B cell (primary cell): ENCODE data around the gene RBM38. TPM values are rescaled to one million over a fixed set of nuclear protein-coding genes. Genes with fewer than 3 reads are reported as not detected.

Source experiments
- ATAC-seq: fragments of 200-7000 bp; cut with Tn5 transposase; one replicate; pipeline ENCODE4 v1.10.0; 2021; ENCODE audit warnings: low read depth, mild to moderate bottlenecking, moderate number of reproducible peaks, moderate library complexity
- CTCF ChIA-PET: fragments of 350-600 bp; sonication (Branson Sonifier 250); formaldehyde crosslinking; loops from one replicate; lab custom pipeline; 2021; ENCODE audit warnings: antibody characterized with exemption, inconsistent platforms; lab: Charles Lee
- POLR2A ChIA-PET: fragments of 350-600 bp; sonication (Branson Sonifier 250); formaldehyde crosslinking; loops from one replicate; lab custom pipeline; 2021; ENCODE audit warnings: antibody characterized with exemption; lab: Charles Lee
- DNase-seq: peaks from one replicate; pipeline ENCODE4 v3.0.0; 2013
- H2AFZ ChIP-seq: 2 replicates; pipeline ENCODE4 v1.6.1; 2012; ENCODE audit warnings: mild to moderate bottlenecking, low read depth, low read length; ENCODE audit not compliant: insufficient read depth, poor library complexity, severe bottlenecking
- H3K27ac ChIP-seq, 2 donors: 1 replicate in 1 of 2; 2 replicates in 1 of 2; pipeline ENCODE4 v1.5.1; 2012 to 2013; ENCODE audit warnings: low read length in 2 of 2, mild to moderate bottlenecking in 2 of 2, moderate library complexity in 1 of 2
- H3K27me3 ChIP-seq, 4 experiments: fragments of 200-600 bp in 1 of 4; sonication (generic) in 1 of 4; replicated peaks in 1 of 4; 1 replicate in 2 of 4; 2 replicates in 2 of 4; pipeline versions ENCODE4 v1.6.1 to v1.7.0; 2013 to 2016; ENCODE audit warnings: low read length in 3 of 4, mild to moderate bottlenecking in 2 of 4, mixed read lengths in 1 of 4, moderate library complexity in 1 of 4; ENCODE audit not compliant: insufficient read depth in 4 of 4, control insufficient read depth in 3 of 4; ENCODE audit errors: control extremely low read depth in 1 of 4
- H3K36me3 ChIP-seq, 2 experiments: replicated peaks in 1 of 2; 1 replicate in 1 of 2; 2 replicates in 1 of 2; pipeline versions ENCODE4 v1.6.1 to v1.7.1; 2013; ENCODE audit warnings: low read length in 1 of 2; ENCODE audit not compliant: insufficient read depth in 2 of 2, control insufficient read depth in 1 of 2; ENCODE audit errors: control extremely low read depth in 1 of 2, extremely low read depth in 1 of 2
- H3K4me1 ChIP-seq, 2 donors: fragments of 200-600 bp in 1 of 2; sonication (generic) in 1 of 2; 1 replicate in 1 of 2; 2 replicates in 1 of 2; pipeline versions ENCODE4 v1.5.1 to v1.6.1; 2013 to 2017; ENCODE audit warnings: low read length in 2 of 2; ENCODE audit not compliant: control insufficient read depth in 2 of 2, insufficient read depth in 2 of 2
- H3K4me2 ChIP-seq: replicated peaks from 2 replicates; pipeline ENCODE3; 2012; ENCODE audit warnings: mild to moderate bottlenecking, low read depth, low read length; ENCODE audit not compliant: poor library complexity, severe bottlenecking
- H3K4me3 ChIP-seq, 5 experiments: fragments of 200-600 bp in 1 of 5; sonication (generic) in 1 of 5; 1 replicate in 3 of 5; 2 replicates in 2 of 5; pipeline versions ENCODE4 v1.5.1 to v1.7.0; 2011 to 2016; ENCODE audit warnings: low read length in 4 of 5, mild to moderate bottlenecking in 4 of 5, low read depth in 2 of 5, control low read depth in 1 of 5, moderate library complexity in 1 of 5; ENCODE audit not compliant: insufficient read depth in 1 of 5; ENCODE audit errors: control extremely low read depth in 1 of 5, extremely low read depth in 1 of 5
- H3K79me2 ChIP-seq: fragments of 200-600 bp; sonication (generic); one replicate; pipeline ENCODE4 v1.6.0; 2016; ENCODE audit warnings: low read length; ENCODE audit not compliant: control insufficient read depth, insufficient read depth
- H3K9ac ChIP-seq: fragments of 200-600 bp; sonication (generic); 2 replicates; pipeline ENCODE4 v1.6.1; 2017; ENCODE audit warnings: mild to moderate bottlenecking, low read length, moderate library complexity
- H3K9me3 ChIP-seq, 3 donors: one replicate each; pipeline versions ENCODE4 v1.6.1 to v1.7.1; 2013; ENCODE audit warnings: low read length in 2 of 3; ENCODE audit not compliant: control insufficient read depth in 2 of 3, insufficient read depth in 1 of 3; ENCODE audit errors: control extremely low read depth in 1 of 3
- H4K20me1 ChIP-seq: 2 replicates; pipeline ENCODE4 v1.6.0; 2012; ENCODE audit warnings: mild to moderate bottlenecking, low read length; ENCODE audit not compliant: insufficient read depth, control insufficient read depth, poor library complexity, severe bottlenecking
- H3K27ac Mint-ChIP-seq: one replicate; pipeline ENCODE4 v1.8.0; 2021; ENCODE audit warnings: mixed read lengths
- H3K27me3 Mint-ChIP-seq: one replicate; pipeline ENCODE4 v1.8.0; 2021; ENCODE audit warnings: mixed read lengths
- H3K4me1 Mint-ChIP-seq: one replicate; pipeline ENCODE4 v1.8.0; 2021; ENCODE audit warnings: mixed read lengths
- H3K4me3 Mint-ChIP-seq: one replicate; pipeline ENCODE4 v1.8.0; 2021; ENCODE audit warnings: mixed read lengths
- H3K9me3 Mint-ChIP-seq: one replicate; pipeline ENCODE4 v1.8.0; 2022; ENCODE audit warnings: mixed read lengths; ENCODE audit not compliant: insufficient read depth
- CTCF ChIP-seq: fragments of 200-600 bp; IDR thresholded peaks from one replicate; pipeline ENCODE4 v1.8.0; 2022; ENCODE audit warnings: antibody characterized with exemption, mild to moderate bottlenecking
- EZH2 ChIP-seq: IDR thresholded peaks from 2 replicates; pipeline ENCODE4 v1.6.1; 2012; ENCODE audit warnings: borderline replicate concordance, low read depth, mild to moderate bottlenecking, moderate library complexity, low read length; ENCODE audit not compliant: insufficient read depth, poor library complexity, severe bottlenecking
- WGBS: methylation state at CpG from one replicate; pipeline ENCODE4 v1.1.5; 2013; ENCODE audit warnings: missing lambda C conversion rate; ENCODE audit not compliant: insufficient coverage; 5-methylcytosine and 5-hydroxymethylcytosine counted together
- intact Hi-C: fragments of 100-400 bp; cut with micrococcal nuclease; formaldehyde crosslinking; loops from one replicate; pipeline ENCODE4 v1.10.0; 2022
- polyA plus RNA-seq: library from polyadenylated mRNA; depleted of rRNA; stranded (reverse); fragments of >200 nt; gene quantifications from 2 replicates; pipeline ENCODE4 v1.2.3, GENCODE V29; 2012
- total RNA-seq, 2 donors: library from RNA; stranded (reverse); fragments of 120-200 nt in 1 of 2; gene quantifications; 1 replicate in 1 of 2; 2 replicates in 1 of 2; pipeline versions ENCODE4 v1.2.3 to v1.2.4, GENCODE V29; 2013 to 2022

RBM38 gene
- total and polyA plus RNA-seq, 2 donors (not counting 1 experiment from before 2014, with no cell fraction given): 198 to 225 TPM

GRCh38 chr20:57412347-57413029 is 21.3 kb downstream of the RBM38 start:
- Histone ChIP-seq H3K4me2 (no peak overlapping the region), H3K79me2 (peaks cover 7% of the 10 kb centered on the region), H3K36me3 (peaks cover 0 to 34% of the 10 kb centered on the region in 2 experiments), H3K27me3 (no peaks in the 10 kb centered on the region), H2AFZ (no peak overlapping the region), H4K20me1 (peaks cover 34% of the 10 kb centered on the region), H3K9me3 (no peaks in the 10 kb centered on the region), H3K9ac (no peak overlapping the region), H3K4me1 (peaks cover 0 to 8% of the 10 kb centered on the region in 2 donors), H3K4me3 (no peak overlapping the region), H3K27ac (no peak overlapping the region)
- Mint-ChIP-seq H3K4me3 (no peak overlapping the region), H3K4me1 (peaks cover 37% of the 10 kb centered on the region), H3K9me3 (no peaks in the 10 kb centered on the region), H3K27ac (peak overlapping the region; percentile 5), H3K27me3 (no peaks in the 10 kb centered on the region)
- DNase-seq: no peak
- TF ChIP-seq EZH2: no peak
- TF ChIP-seq CTCF: no peak
- ATAC-seq: peak; percentile 22
- 83% methylated on average over 8 of the region's 8 CpGs for WGBS
- intact Hi-C loops: no loop called here
- ChIA-PET CTCF (interaction anchor here (1.0 to 2.6 kb wide), 7 partner anchors 12 to 80 kb away, joined by 3 to 12 read pairs (median 4); no protein-coding TSS in a partner anchor), POLR2A (interaction anchor here (0.9 to 1.8 kb wide), 4 partner anchors 11 to 86 kb away, joined by 3 to 10 read pairs (median 4); no protein-coding TSS in a partner anchor)

- Histone ChIP-seq H3K4me2 (no peak overlapping the region), H3K9ac (no peak overlapping the region), H3K27me3 (no peaks in the 10 kb centered on the region), H3K9me3 (no peaks in the 10 kb centered on the region), H3K4me3 (no peak overlapping the region), H3K79me2 (no peaks in the 10 kb centered on the region), H3K27ac (no peak overlapping the region), H2AFZ (no peak overlapping the region), H3K36me3 (peaks cover 0 to 19% of the 10 kb centered on the region in 2 experiments), H4K20me1 (peaks cover 19% of the 10 kb centered on the region), H3K4me1 (peaks cover 0 to 2% of the 10 kb centered on the region in 2 donors)
- TF ChIP-seq CTCF (no peak), EZH2 (no peak)
- intact Hi-C loops: no loop called here
- Mint-ChIP-seq H3K4me3 (no peak overlapping the region), H3K9me3 (no peaks in the 10 kb centered on the region), H3K27me3 (no peaks in the 10 kb centered on the region), H3K27ac (no peak overlapping the region), H3K4me1 (peaks cover 27% of the 10 kb centered on the region)
- POLR2A ChIA-PET: interaction anchor here (1.2 to 1.7 kb wide), 2 partner anchors 12 to 85 kb away, joined by 3 to 4 read pairs; no protein-coding TSS in a partner anchor
- 94% methylated on average over 8 of the region's 10 CpGs for WGBS
- CTCF ChIA-PET: interaction anchor here (1.3 to 2.6 kb wide), 3 partner anchors 14 to 81 kb away, joined by 3 to 12 read pairs (median 5); no protein-coding TSS in a partner anchor
- ATAC-seq (no peak), DNase-seq (no peak)
Observed at GRCh38 chr20:57413986-57414385, 22.8 kb downstream of the RBM38 start.
